SW 1271 (cell line): ENCODE measurements around the gene ZNF304.
"Not testable (repeated sequence)": the region's sequence is repeated elsewhere in the genome, so short reads cannot be mapped to it uniquely, and the experiment has no call there.

Experiments used
- DNase-seq, 2 experiments: peaks; one replicate each; lab custom pipeline; 2025; lab: John Stamatoyannopoulos, UW

Gene ZNF304

DNA sequence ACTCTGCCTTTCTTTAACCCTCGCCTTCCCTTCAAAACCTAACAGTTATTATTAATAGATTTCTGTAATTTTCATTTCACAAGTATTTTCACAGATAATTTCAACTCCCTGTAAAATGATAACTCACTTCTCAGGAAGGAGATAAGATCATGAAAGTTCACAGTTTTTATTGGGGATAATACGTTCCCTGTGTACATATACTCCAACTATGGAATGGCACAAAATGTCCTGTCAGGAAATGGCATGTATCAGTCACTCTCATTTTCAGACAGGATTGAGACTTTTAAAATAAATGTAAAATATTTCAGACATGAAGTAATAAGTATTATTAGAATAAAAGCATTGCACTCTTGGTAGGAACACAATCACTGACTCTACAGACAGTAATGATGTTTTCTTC lies 11.3 kb downstream of the ZNF304 start:
- DNase-seq = no peak

DNA sequence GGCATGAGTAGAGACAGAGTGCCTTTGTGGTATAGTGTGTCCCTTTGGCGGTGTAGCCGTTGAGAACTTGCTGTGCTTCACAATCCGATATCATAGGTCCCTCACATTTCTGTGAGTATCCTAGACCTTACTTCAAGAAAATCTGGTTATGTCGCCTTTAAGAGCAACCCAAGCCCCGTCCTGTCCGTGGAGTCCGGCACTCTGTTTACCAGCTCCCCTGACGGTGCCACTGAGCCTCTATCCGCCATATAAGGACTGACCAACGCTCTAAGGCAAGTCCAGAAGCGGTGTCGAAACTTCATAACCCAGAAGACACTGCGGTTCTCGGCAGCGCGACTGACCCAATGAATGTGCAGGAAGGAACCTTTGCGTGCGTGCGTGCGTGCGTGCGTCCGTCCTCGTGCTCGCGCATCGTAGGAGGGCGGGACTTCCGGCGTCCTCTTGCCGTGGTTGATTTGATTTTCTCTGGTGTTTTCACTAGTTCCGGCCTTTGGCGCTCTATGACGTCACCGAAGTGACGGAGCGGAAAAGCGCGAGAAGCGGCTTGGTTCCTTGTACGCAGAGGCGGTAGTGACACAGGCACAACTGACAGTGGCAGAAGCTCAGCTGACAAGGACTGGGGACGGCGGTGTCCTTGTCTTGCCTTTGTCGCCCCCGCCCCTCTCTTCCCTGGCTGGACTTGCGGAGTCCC lies 12.1 kb downstream of the ZNF304 start, which contains the start of the genes TRAPPC2B and ZNF547:
Gene TRAPPC2B, plus strand, starts transcription at position 555 of the 691 bp plus-strand sequence. CDS start 1,283 bp downstream, outside the sequence.
Gene ZNF547, plus strand, starts transcription at position 555 of the 691 bp plus-strand sequence. CDS start 5,005 bp downstream, outside the sequence.
- DNase-seq = peak; percentile 93 to 95

DNA sequence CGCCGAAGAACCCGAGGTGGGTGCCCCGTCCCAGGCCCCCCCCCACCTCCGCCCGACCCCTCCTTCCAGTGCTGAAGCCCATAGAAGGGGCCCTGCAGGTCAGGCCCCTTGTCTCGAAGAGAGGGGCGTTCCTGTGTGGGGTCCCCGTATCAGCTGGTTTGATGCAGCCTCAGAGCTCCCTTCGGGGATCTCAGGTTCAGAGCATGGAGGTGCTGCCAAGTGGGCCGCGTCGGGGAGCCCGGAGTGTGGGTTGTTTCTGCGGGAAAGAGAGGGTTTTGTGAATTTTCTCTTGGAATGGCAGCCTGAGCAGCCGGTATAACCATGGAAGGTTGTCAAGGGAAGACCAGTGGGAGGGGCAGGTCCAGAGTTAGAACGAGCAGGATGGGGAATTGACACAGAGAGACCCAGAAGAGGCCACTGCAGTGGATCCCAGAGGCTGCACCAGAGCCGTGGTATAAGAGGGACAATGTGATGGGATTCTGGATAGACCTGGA lies 12.7 kb downstream of the ZNF304 start:
- DNase-seq = no peak

DNA sequence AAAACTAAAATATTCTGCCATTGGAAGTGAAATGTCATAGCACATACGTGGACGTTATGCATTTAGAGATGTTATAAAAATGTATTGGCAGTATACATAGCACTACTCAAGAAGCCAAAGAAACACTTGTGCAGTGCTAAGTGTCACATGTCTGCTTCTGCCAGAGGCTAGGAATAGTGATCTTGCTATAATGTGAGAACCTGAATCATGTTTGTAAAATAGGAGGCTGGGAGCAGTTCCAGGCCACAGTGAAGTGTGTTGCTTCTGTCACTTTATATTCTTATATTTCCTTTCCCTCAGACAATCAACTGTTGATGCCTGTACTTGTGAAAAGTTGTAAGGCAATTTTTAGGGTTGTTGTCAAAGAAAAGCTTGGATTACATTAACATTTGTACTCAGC lies 15.7 kb downstream of the ZNF304 start:
- no peak for DNase-seq

DNA sequence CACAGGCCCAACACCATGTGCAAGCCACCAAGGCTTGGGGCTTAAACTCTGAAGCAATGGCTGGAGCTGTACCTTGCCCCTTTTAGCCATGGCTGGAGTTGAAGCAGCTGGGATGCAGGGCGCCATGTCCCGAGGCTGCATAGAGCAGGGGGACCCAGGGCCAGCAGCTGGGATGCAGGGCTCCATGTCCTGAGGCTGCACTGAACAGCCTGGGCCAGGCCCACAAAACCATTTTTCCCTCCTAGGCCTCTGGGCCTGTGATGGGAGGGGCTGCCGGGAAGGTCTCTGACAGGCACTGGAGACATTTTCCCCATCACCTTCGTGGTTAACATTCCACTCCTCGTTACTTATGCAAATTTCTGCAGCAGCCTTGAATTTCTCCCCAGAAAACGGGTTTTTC lies 23.1 kb downstream of the ZNF304 start:
- DNase-seq = no peak

DNA sequence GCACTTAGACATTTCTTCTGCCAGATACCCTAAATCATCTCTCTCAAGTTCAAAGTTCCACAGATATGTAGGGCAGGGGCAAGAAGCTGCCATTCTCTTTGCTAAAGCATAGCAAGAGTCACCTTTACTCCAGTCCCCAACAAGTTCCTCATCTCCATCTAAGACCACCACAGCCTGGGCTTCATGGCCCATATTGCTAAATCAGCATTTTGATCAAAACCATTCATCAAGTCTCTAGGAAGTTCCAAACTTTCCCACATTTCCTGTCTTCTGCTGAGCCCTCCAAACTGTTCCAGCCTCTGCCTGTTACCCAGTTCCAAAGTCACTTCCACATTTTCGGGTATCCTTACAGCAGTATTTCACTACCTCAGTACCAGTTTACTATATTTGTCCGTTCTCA lies 23.6 kb downstream of the ZNF304 start:
- DNase-seq = not testable (repeated sequence)

GRCh38 chr19:57376151-57376550 lies 25.1 kb downstream of the ZNF304 start:
- DNase-seq = no peak

- no peak for DNase-seq
Measured at GRCh38 chr19:57377498-57378146, 26.6 kb downstream of the ZNF304 start.

DNA sequence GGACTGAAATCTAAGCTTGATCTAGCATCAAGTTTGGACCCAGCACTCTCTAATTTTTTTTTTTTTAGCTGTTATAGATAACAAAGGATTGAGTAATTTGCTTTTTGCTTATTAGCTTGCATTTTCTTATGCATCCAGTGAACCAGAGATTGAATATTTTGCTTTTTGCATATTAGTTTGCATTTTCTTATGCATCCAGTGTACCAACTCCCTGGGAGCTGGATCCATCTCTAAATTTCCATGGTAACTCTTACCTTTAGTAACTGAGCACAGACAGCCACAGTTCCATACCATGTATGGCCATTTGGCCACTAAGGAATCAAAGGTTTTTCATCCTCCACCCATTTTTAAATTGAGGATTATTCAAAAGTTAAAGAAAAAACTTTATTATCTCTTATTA lies 29.9 kb downstream of the ZNF304 start:
- no peak for DNase-seq

- DNase-seq = no peak
Measured at GRCh38 chr19:57382806-57383488, 31.9 kb downstream of the ZNF304 start.

GRCh38 chr19:57389194-57389729 lies 38.2 kb downstream of the ZNF304 start:
- no peak for DNase-seq

GRCh38 chr19:57389730-57390598 lies 38.9 kb downstream of the ZNF304 start, which contains the start of gene ZNF548:
Gene ZNF548, plus strand, starts transcription at chr19:57389854. Its CDS starts 246 bp downstream, at chr19:57390100.
- peak; percentile 89 to 96 for DNase-seq

- no peak for DNase-seq
Measured at GRCh38 chr19:57395710-57396109, 44.6 kb downstream of the ZNF304 start.

GRCh38 chr19:57398868-57399267 lies 47.8 kb downstream of the ZNF304 start:
- DNase-seq = no peak

DNA sequence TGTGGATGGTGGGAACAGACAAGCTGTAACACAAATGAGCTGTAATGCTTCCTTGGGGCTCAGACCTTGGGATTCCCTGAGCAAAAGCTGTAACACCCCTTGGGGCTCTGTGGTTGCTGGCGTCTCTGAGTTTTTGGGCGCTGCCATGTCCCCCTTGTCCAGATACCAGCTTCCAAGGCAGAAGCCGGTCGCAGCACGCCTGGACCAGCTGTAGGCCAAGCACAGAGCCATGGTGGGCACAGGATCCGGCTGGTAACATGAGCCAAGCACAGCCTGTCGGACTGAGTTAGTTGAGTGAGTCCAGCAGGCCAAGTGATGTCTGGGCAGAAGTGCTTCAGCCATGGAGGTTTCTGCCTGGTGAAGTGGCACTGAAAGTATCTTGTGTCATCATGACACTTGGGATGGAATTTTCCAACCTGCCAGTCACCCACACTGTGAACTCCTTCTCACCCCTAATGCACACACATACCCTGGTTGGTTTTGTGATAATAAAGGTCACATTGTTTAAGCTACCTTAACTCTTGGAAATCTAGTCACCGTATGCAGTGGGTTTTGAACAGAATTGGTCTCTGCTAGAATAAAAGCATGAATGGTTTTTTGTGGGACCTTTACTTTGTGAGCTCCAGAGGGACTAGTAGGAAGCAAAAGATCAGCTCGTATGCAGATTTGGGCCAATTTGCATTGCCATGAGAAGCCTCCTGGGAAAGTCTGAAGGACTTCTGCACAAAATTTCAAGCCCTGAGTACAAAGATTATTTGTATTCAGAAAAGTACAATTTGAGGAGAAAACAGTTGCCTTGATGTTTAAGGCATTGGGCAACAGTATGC lies 52.9 kb downstream of the ZNF304 start:
- no peak for DNase-seq

- peak in 1 of 2 experiments; percentile 17 for DNase-seq
Measured at GRCh38 chr19:57406516-57407123, 55.5 kb downstream of the ZNF304 start.
